ENCODE results near the gene CCBE1. TPM values are rescaled to one million over a fixed set of nuclear protein-coding genes. Genes with fewer than 3 reads are reported as not detected.

The CCBE1 gene
- total and polyA plus RNA-seq, 9 of the 15 experiments (the other 6 are each of a cell fraction or from before 2014, with no cell fraction given), result 0.20 TPM; not detected in 8

DNA sequence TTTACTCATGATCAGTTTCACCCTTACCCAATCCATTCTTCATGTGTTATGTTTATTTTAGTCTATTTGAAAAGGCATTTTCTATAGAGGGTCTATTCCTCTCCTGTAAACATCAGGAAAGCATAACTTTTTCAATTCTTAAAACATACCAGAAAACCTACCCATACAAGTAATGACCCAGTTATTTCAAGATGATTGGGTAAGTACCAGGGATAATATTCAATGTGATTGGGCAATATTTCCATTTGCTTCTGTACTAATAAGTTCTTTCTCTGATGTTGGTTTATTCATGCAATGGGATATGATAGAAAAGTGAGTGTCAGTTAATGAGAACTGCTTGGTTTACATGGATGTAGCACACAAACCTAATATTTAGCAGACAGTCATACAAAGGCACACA, 87.6 kb downstream of the CCBE1 start:
- Histone ChIP-seq H3K79me2 (ENCODE audit: control insufficient read depth, insufficient read depth, low read length) (no peaks in the 10 kb centered on the region), H3K27ac (ENCODE audit: extremely low read depth, low read depth, low read length) (no peak overlapping the region), H3K27me3 (ENCODE audit: control insufficient read depth in 2 of 2, insufficient read depth in 2 of 2, low read length in 2 of 2) (no peaks in the 10 kb centered on the region), H3K4me1 (replicated peaks in 1 of 2; ENCODE audit: control insufficient read depth in 2 of 2, insufficient read depth in 2 of 2, low read length in 2 of 2) (no peaks in the 10 kb centered on the region), H3K4me3 (no peak overlapping the region), H3K9me1 (ENCODE audit: control insufficient read depth, insufficient read depth, low read length) (no peaks in the 10 kb centered on the region), H4K20me1 (replicated peaks; ENCODE audit: control insufficient read depth, insufficient read depth, low read length) (no peaks in the 10 kb centered on the region), H3K36me3 (ENCODE audit: control insufficient read depth, insufficient read depth, low read length) (no peaks in the 10 kb centered on the region), H3K9ac (ENCODE audit: insufficient read depth in 1 of 2, low read depth in 2 of 2, low read length in 2 of 2) (no peak overlapping the region), H3K9me3 (replicated peaks; ENCODE audit: control insufficient read depth, insufficient read depth, low read depth, low read length) (no peaks in the 10 kb centered on the region), H2AFZ (ENCODE audit: low read depth, low read length) (no peak overlapping the region), H3K4me2 (ENCODE audit: insufficient read depth, low read length) (no peak overlapping the region)
- intact Hi-C loops (cut with micrococcal nuclease) (no loop called here), in situ Hi-C loops (cut with MboI) (no loop called here)
- DNase-seq (ENCODE audit: extremely low read depth in 1 of 4, low spot score in 3 of 4), result no peak
- no peak for ATAC-seq
- ChIA-PET CTCF (ENCODE audit: low intra/inter-chr PET ratio) (no interaction called here), POLR2A (no interaction called here)
- FAIRE-seq, result no peak
- BruUV-seq (replicated peaks), result no TSS peak
- TF ChIP-seq SMARCA5 (IDR thresholded peaks at IDR 0.05), result no peak
- TF ChIP-seq ZNF3 (CRISPR knock-in tag; IDR thresholded peaks at IDR 0.05), result no peak
- TF ChIP-seq ATF7 (IDR thresholded peaks at IDR 0.05), result no peak
- TF ChIP-seq, protein P1, sequence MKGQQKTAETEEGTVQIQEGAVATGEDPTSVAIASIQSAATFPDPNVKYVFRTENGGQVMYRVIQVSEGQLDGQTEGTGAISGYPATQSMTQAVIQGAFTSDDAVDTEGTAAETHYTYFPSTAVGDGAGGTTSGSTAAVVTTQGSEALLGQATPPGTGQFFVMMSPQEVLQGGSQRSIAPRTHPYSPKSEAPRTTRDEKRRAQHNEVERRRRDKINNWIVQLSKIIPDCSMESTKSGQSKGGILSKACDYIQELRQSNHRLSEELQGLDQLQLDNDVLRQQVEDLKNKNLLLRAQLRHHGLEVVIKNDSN (CRISPR knock-in tag; IDR thresholded peaks at IDR 0.05), result no peak
- no peak for TF ChIP-seq ZNF253 (CRISPR knock-in tag; conservative IDR thresholded peaks at IDR 0.05)
- TF ChIP-seq, protein P2, sequence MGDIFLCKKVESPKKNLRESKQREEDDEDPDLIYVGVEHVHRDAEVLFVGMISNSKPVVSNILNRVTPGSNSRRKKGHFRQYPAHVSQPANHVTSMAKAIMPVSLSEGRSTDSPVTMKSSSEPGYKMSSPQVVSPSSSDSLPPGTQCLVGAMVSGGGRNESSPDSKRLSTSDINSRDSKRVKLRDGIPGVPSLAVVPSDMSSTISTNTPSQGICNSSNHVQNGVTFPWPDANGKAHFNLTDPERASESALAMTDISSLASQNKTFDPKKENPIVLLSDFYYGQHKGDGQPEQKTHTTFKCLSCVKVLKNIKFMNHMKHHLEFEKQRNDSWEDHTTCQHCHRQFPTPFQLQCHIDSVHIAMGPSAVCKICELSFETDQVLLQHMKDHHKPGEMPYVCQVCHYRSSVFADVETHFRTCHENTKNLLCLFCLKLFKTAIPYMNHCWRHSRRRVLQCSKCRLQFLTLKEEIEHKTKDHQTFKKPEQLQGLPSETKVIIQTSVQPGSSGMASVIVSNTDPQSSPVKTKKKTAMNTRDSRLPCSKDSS (IDR thresholded peaks at IDR 0.05; ENCODE audit: low read depth, partially characterized antibody), result no peak
- TF ChIP-seq, protein P3, sequence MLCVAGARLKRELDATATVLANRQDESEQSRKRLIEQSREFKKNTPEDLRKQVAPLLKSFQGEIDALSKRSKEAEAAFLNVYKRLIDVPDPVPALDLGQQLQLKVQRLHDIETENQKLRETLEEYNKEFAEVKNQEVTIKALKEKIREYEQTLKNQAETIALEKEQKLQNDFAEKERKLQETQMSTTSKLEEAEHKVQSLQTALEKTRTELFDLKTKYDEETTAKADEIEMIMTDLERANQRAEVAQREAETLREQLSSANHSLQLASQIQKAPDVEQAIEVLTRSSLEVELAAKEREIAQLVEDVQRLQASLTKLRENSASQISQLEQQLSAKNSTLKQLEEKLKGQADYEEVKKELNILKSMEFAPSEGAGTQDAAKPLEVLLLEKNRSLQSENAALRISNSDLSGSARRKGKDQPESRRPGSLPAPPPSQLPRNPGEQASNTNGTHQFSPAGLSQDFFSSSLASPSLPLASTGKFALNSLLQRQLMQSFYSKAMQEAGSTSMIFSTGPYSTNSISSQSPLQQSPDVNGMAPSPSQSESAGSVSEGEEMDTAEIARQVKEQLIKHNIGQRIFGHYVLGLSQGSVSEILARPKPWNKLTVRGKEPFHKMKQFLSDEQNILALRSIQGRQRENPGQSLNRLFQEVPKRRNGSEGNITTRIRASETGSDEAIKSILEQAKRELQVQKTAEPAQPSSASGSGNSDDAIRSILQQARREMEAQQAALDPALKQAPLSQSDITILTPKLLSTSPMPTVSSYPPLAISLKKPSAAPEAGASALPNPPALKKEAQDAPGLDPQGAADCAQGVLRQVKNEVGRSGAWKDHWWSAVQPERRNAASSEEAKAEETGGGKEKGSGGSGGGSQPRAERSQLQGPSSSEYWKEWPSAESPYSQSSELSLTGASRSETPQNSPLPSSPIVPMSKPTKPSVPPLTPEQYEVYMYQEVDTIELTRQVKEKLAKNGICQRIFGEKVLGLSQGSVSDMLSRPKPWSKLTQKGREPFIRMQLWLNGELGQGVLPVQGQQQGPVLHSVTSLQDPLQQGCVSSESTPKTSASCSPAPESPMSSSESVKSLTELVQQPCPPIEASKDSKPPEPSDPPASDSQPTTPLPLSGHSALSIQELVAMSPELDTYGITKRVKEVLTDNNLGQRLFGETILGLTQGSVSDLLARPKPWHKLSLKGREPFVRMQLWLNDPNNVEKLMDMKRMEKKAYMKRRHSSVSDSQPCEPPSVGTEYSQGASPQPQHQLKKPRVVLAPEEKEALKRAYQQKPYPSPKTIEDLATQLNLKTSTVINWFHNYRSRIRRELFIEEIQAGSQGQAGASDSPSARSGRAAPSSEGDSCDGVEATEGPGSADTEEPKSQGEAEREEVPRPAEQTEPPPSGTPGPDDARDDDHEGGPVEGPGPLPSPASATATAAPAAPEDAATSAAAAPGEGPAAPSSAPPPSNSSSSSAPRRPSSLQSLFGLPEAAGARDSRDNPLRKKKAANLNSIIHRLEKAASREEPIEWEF (CRISPR knock-in tag; IDR thresholded peaks at IDR 0.05), result no peak
- TF ChIP-seq CC2D1A (IDR thresholded peaks at IDR 0.05), result no peak
- TF ChIP-seq, protein P4, sequence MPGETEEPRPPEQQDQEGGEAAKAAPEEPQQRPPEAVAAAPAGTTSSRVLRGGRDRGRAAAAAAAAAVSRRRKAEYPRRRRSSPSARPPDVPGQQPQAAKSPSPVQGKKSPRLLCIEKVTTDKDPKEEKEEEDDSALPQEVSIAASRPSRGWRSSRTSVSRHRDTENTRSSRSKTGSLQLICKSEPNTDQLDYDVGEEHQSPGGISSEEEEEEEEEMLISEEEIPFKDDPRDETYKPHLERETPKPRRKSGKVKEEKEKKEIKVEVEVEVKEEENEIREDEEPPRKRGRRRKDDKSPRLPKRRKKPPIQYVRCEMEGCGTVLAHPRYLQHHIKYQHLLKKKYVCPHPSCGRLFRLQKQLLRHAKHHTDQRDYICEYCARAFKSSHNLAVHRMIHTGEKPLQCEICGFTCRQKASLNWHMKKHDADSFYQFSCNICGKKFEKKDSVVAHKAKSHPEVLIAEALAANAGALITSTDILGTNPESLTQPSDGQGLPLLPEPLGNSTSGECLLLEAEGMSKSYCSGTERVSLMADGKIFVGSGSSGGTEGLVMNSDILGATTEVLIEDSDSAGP (CRISPR knock-in tag; IDR thresholded peaks at IDR 0.05), result no peak
- no peak for TF ChIP-seq ZNF431 (CRISPR knock-in tag; IDR thresholded peaks at IDR 0.05)
- TF ChIP-seq, protein P5, sequence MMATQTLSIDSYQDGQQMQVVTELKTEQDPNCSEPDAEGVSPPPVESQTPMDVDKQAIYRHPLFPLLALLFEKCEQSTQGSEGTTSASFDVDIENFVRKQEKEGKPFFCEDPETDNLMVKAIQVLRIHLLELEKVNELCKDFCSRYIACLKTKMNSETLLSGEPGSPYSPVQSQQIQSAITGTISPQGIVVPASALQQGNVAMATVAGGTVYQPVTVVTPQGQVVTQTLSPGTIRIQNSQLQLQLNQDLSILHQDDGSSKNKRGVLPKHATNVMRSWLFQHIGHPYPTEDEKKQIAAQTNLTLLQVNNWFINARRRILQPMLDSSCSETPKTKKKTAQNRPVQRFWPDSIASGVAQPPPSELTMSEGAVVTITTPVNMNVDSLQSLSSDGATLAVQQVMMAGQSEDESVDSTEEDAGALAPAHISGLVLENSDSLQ (IDR thresholded peaks at IDR 0.05), result no peak
- TF ChIP-seq RBM34 (IDR thresholded peaks at IDR 0.05; ENCODE audit: borderline replicate concordance, insufficient read depth, low read length), result no peak
